Esophagus muscularis mucosa (tissue), 4 donors: ENCODE results near the gene LCN15. TPM values are rescaled to one million over a fixed set of nuclear protein-coding genes. Genes with fewer than 3 reads are reported as not detected.
A peak's percentile ranks its signal among the peaks of the same experiment; 100 is the strongest.

ENCODE experiments used
- DNase-seq: peaks from one replicate; pipeline ENCODE4 v3.0.0-alpha.2; 2017; ENCODE audit errors: extremely low spot score
- H3K27ac ChIP-seq, 4 donors: fragments of 200-600 bp; sonication (generic); replicated peaks in 1 of 4; 1 replicate in 3 of 4; 2 replicates in 1 of 4; pipeline ENCODE4 v1.5.1; 2016 to 2019; ENCODE audit warnings: mild to moderate bottlenecking in 1 of 4
- H3K27me3 ChIP-seq, 4 donors: fragments of 200-600 bp; sonication (generic); one replicate each; pipeline versions ENCODE4 v1.5.1 to v1.6.0; 2016 to 2019
- H3K36me3 ChIP-seq, 4 donors: fragments of 200-600 bp; sonication (generic); one replicate each; pipeline ENCODE4 v1.5.1; 2016 to 2019
- H3K4me1 ChIP-seq, 4 donors: fragments of 200-600 bp; sonication (generic); one replicate each; pipeline ENCODE4 v1.5.1; 2016 to 2019
- H3K4me3 ChIP-seq, 4 donors: fragments of 200-600 bp; sonication (generic); 1 replicate in 2 of 4; 2 replicates in 2 of 4; pipeline ENCODE4 v1.5.1; 2016 to 2019; ENCODE audit warnings: mild to moderate bottlenecking in 4 of 4, moderate library complexity in 1 of 4
- H3K9me3 ChIP-seq, 4 donors: fragments of 200-600 bp; sonication (generic); 1 replicate in 3 of 4; 2 replicates in 1 of 4; pipeline ENCODE4 v1.5.1; 2016 to 2019
- CTCF ChIP-seq, 3 experiments: fragments of 200-600 bp in 2 of 3; fragments of 450-650 bp in 1 of 3; sonication (generic) in 2 of 3; IDR thresholded peaks; one replicate each; pipeline ENCODE4 v1.5.1; 2017 to 2019; ENCODE audit warnings: antibody characterized with exemption in 3 of 3, mild to moderate bottlenecking in 2 of 3, moderate library complexity in 1 of 3
- EP300 ChIP-seq: sonication (generic); formaldehyde crosslinking; IDR thresholded peaks from one replicate; pipeline ENCODE4 v1.6.1; 2017; ENCODE audit warnings: antibody characterized with exemption
- POLR2A ChIP-seq: fragments of 450-650 bp; IDR thresholded peaks from one replicate; pipeline ENCODE4 v1.6.1; 2017; ENCODE audit warnings: antibody characterized with exemption, moderate library complexity, mild to moderate bottlenecking, low read depth
- POLR2AphosphoS5 ChIP-seq, 2 donors: sonication (generic); formaldehyde crosslinking; IDR thresholded peaks; one replicate each; pipeline ENCODE4 v1.6.1; 2017; ENCODE audit warnings: antibody characterized with exemption in 2 of 2
- WGBS: methylation state at CpG from one replicate; pipeline ENCODE4 v1.1.5; 2018; 5-methylcytosine and 5-hydroxymethylcytosine counted together
- intact Hi-C: fragments of 100-400 bp; cut with DNase I; formaldehyde crosslinking; loops from one replicate; pipeline ENCODE4 v1.15.1; 2023
- total RNA-seq, 4 donors: library from RNA; depleted of rRNA; stranded (reverse); fragments of >200 nt; gene quantifications; one replicate each; pipeline versions ENCODE4 v1.1.0 to v1.2.1, GENCODE V29; 2016

LCN15 gene
- total RNA-seq, 4 donors from 2014 or later: not detected

GRCh38 chr9:136806631-136807201 lies 42.4 kb upstream of the LCN15 start:
- Histone ChIP-seq H3K9me3 (no peaks in the 10 kb centered on the region), H3K4me1 (peaks cover 28 to 48% (median 45%) of the 10 kb centered on the region in 4 donors), H3K27me3 (peaks cover 0 to 14% (median 5%) of the 10 kb centered on the region in 4 donors), H3K36me3 (peaks cover 0 to 23% (median 10%) of the 10 kb centered on the region in 4 donors), H3K4me3 (peak overlapping the region; percentile 98 to 100 (median 98)), H3K27ac (peak overlapping the region; percentile 87 to 93 (median 90))
- no peak for DNase-seq
- 63% methylated on average over 10 of the region's 25 CpGs for WGBS
- intact Hi-C loops: no loop called here
- no peak for TF ChIP-seq POLR2A
- no peak for TF ChIP-seq EP300
- TF ChIP-seq CTCF (IDR thresholded peaks at IDR 0.05): no peak
- no peak for TF ChIP-seq POLR2AphosphoS5 (IDR thresholded peaks at IDR 0.05)

GRCh38 chr9:136806067-136806466 lies 41.7 kb upstream of the LCN15 start:
- intact Hi-C loops: no loop called here
- Histone ChIP-seq H3K4me1 (peaks cover 32 to 51% (median 46%) of the 10 kb centered on the region in 4 donors), H3K36me3 (peaks cover 0 to 21% (median 8%) of the 10 kb centered on the region in 4 donors), H3K27ac (no peak overlapping the region), H3K4me3 (no peak overlapping the region), H3K9me3 (no peaks in the 10 kb centered on the region), H3K27me3 (peaks cover 0 to 21% (median 11%) of the 10 kb centered on the region in 4 donors)
- 97% methylated on average over 6 of the region's 10 CpGs for WGBS
- TF ChIP-seq EP300 (no peak), CTCF (IDR thresholded peaks at IDR 0.05) (no peak), POLR2A (no peak)
- no peak for DNase-seq

- TF ChIP-seq EP300: no peak
- DNase-seq: no peak
- WGBS: 86% methylated on average over 11 of the region's 12 CpGs
Observed at GRCh38 chr9:136805207-136805740, 41.0 kb upstream of the LCN15 start.

GRCh38 chr9:136804509-136805206 lies 40.3 kb upstream of the LCN15 start:
- no peak for TF ChIP-seq CTCF (IDR thresholded peaks at IDR 0.05)
- TF ChIP-seq POLR2A: no peak
- TF ChIP-seq POLR2AphosphoS5 (IDR thresholded peaks at IDR 0.05): no peak
- no peak for TF ChIP-seq EP300
- 92% methylated on average over 2 of the region's 20 CpGs for WGBS
- intact Hi-C loops: loop anchor here (5.0 kb wide), 1 partner anchor 43 kb away; the partner anchor contains the start of gene PHPT1

More at GRCh38 chr9:136805207-136805740, 41.0 kb upstream of the LCN15 start:
- H3K27ac ChIP-seq: no peak overlapping the region
- H3K4me3 ChIP-seq: no peak overlapping the region
- intact Hi-C loops: no loop called here
- peaks cover 0 to 28% (median 18%) of the 10 kb centered on the region in 4 donors for H3K27me3 ChIP-seq
- H3K4me1 ChIP-seq: peaks cover 39 to 51% (median 46%) of the 10 kb centered on the region in 4 donors
- H3K36me3 ChIP-seq: peaks cover 0 to 14% (median 6%) of the 10 kb centered on the region in 4 donors
- no peaks in the 10 kb centered on the region for H3K9me3 ChIP-seq

More at GRCh38 chr9:136804509-136805206, 40.3 kb upstream of the LCN15 start:
- Histone ChIP-seq H3K27me3 (peaks cover 2 to 35% (median 24%) of the 10 kb centered on the region in 4 donors), H3K36me3 (peaks cover 0 to 14% (median 5%) of the 10 kb centered on the region in 4 donors), H3K4me1 (peaks cover 39 to 51% (median 46%) of the 10 kb centered on the region in 4 donors), H3K27ac (no peak overlapping the region), H3K9me3 (no peaks in the 10 kb centered on the region), H3K4me3 (no peak overlapping the region)
- no peak for DNase-seq
